GM18520 (cell line): Measurements from ENCODE around the gene JAZF1.
"Not testable (repeated sequence)": the region's sequence is repeated elsewhere in the genome, so short reads cannot be mapped to it uniquely, and the experiment has no call there.

Source experiments
- ATAC-seq: cut with Tn5 transposase; IDR thresholded peaks from one replicate; pipeline ENCODE4 v1.9.1; 2021; ENCODE audit not compliant: unreplicated experiment

The JAZF1 gene

GRCh38 chr7:27860800-27861199, 319.8 kb downstream of the JAZF1 start:
- no peak for ATAC-seq

- ATAC-seq, result not testable (repeated sequence)
Measured at GRCh38 chr7:27856703-27857485, 323.7 kb downstream of the JAZF1 start.

GRCh38 chr7:27850531-27850930, 330.1 kb downstream of the JAZF1 start:
- ATAC-seq, result no peak

- no peak for ATAC-seq
Measured at GRCh38 chr7:27846388-27846787, 334.2 kb downstream of the JAZF1 start.

GRCh38 chr7:27843584-27844305, 336.9 kb downstream of the JAZF1 start:
- no peak for ATAC-seq

- no peak for ATAC-seq
Measured at GRCh38 chr7:27842851-27843250, 337.7 kb downstream of the JAZF1 start.

GRCh38 chr7:27842094-27842692, 338.4 kb downstream of the JAZF1 start:
- ATAC-seq, result no peak

GRCh38 chr7:27840760-27841364, 339.7 kb downstream of the JAZF1 start:
- no peak for ATAC-seq

GRCh38 chr7:27840313-27840712, 340.3 kb downstream of the JAZF1 start:
- ATAC-seq, result no peak

- ATAC-seq, result no peak
Measured at GRCh38 chr7:27839099-27839498, 341.5 kb downstream of the JAZF1 start.

GRCh38 chr7:27836536-27836935, 344.1 kb downstream of the JAZF1 start:
- no peak for ATAC-seq

- no peak for ATAC-seq
Measured at GRCh38 chr7:27835376-27835775, 345.2 kb downstream of the JAZF1 start.

GRCh38 chr7:27834179-27834921, 346.2 kb downstream of the JAZF1 start:
- no peak for ATAC-seq

GRCh38 chr7:27826357-27826756, 354.2 kb downstream of the JAZF1 start:
- ATAC-seq, result no peak

GRCh38 chr7:27825891-27826290, 354.7 kb downstream of the JAZF1 start:
- ATAC-seq, result no peak

- ATAC-seq, result no peak
Measured at GRCh38 chr7:27822245-27822644, 358.4 kb downstream of the JAZF1 start.

- no peak for ATAC-seq
Measured at GRCh38 chr7:27812706-27813105, 367.9 kb downstream of the JAZF1 start.

GRCh38 chr7:27810186-27810585, 370.4 kb downstream of the JAZF1 start:
- ATAC-seq, result no peak

GRCh38 chr7:27808626-27809025, 372.0 kb downstream of the JAZF1 start:
- no peak for ATAC-seq

GRCh38 chr7:27804139-27804538, 376.5 kb downstream of the JAZF1 start:
- ATAC-seq, result no peak

- no peak for ATAC-seq
Measured at GRCh38 chr7:27802999-27803398, 377.6 kb downstream of the JAZF1 start.
